MCF 10A (cell line): ENCODE measurements around the gene ZNF91. TPM values are rescaled to one million over a fixed set of nuclear protein-coding genes. Genes with fewer than 3 reads are reported as not detected.
"Not testable (repeated sequence)": the region's sequence is repeated elsewhere in the genome, so short reads cannot be mapped to it uniquely, and the experiment has no call there.

Experiments used
- BruUV-seq: library from RNA; stranded (reverse); fragments of 400-500 nt; replicated peaks from 2 replicates; lab custom pipeline; 2021; lab: Mats Ljungman, UMichigan
- CTCF ChIA-PET: fragments of 300-600 bp; sonication (Branson Sonifier 250); formaldehyde crosslinking; extraction: SDS; loops from one replicate; lab custom pipeline; 2021; ENCODE audit warnings: antibody characterized with exemption, inconsistent platforms; lab: Yijun Ruan, JAX
- POLR2A ChIA-PET: fragments of 300-600, 350-650 bp; sonication (Branson Sonifier 250); formaldehyde crosslinking; extraction: SDS; loops from one replicate; lab custom pipeline; 2020; ENCODE audit warnings: antibody characterized with exemption, inconsistent platforms; lab: Yijun Ruan, JAX
- DNase-seq: peaks from one replicate; pipeline ENCODE4 v3.0.0-alpha.2; 2018; ENCODE audit not compliant: unreplicated experiment
- H3K27ac Mint-ChIP-seq: one replicate; pipeline ENCODE4 v1.8.0; 2022; ENCODE audit warnings: mild to moderate bottlenecking, low read depth, mixed read lengths; ENCODE audit not compliant: unreplicated experiment
- H3K27me3 Mint-ChIP-seq: one replicate; pipeline ENCODE4 v1.8.0; 2022; ENCODE audit warnings: mixed read lengths; ENCODE audit not compliant: insufficient read depth, unreplicated experiment
- H3K36me3 Mint-ChIP-seq: one replicate; pipeline ENCODE4 v1.8.0; 2022; ENCODE audit warnings: mild to moderate bottlenecking, moderate library complexity, mixed read lengths; ENCODE audit not compliant: insufficient read depth, unreplicated experiment
- H3K4me1 Mint-ChIP-seq: one replicate; pipeline ENCODE4 v1.8.0; 2022; ENCODE audit warnings: mixed read lengths; ENCODE audit not compliant: insufficient read depth, unreplicated experiment
- H3K4me3 Mint-ChIP-seq: one replicate; pipeline ENCODE4 v1.8.0; 2022; ENCODE audit warnings: mild to moderate bottlenecking, moderate library complexity, mixed read lengths; ENCODE audit not compliant: unreplicated experiment
- H3K9me3 Mint-ChIP-seq: one replicate; pipeline ENCODE4 v1.8.0; 2022; ENCODE audit warnings: mixed read lengths; ENCODE audit not compliant: unreplicated experiment
- intact Hi-C: fragments of 100-400 bp; cut with micrococcal nuclease; formaldehyde crosslinking; loops from 2 replicates; pipeline ENCODE4 v1.14.1; 2022
- total RNA-seq: library from RNA; stranded (reverse); gene quantifications from 2 replicates; pipeline ENCODE4 v1.2.3, GENCODE V29; 2022
- TF ChIP-seq, protein P1 (sequence below): fragments of 200-600 bp; IDR thresholded peaks from one replicate; pipeline ENCODE4 v1.8.0; 2022; ENCODE audit warnings: antibody characterized with exemption, mild to moderate bottlenecking; ENCODE audit not compliant: unreplicated experiment

Gene ZNF91
- total RNA-seq, 1 experiment from 2014 or later, result 15.8 TPM

DNA sequence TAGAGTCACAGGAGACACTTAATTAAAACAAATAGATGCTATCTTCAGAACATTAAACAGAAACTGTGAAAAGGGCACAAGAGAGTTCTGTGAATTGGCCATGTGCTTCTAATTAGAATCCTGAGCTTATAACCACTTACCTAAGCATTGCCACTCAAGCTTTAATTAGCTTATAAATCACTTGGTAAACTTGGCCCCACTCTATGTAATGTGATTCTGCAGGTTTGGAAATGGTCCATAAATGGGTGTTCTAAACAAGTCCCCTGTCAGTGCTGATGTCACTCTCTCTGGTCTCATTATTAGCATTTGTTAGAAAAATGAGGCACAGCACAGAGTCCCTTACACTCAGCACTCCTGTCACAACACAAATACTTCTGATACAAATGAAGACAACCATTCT is 18.0 kb downstream of the ZNF91 start:
- CTCF ChIA-PET, result no interaction called here
- Mint-ChIP-seq H3K4me1 (no peaks in the 10 kb centered on the region), H3K27ac (no peak overlapping the region), H3K9me3 (peaks cover 3% of the 10 kb centered on the region), H3K36me3 (peaks cover 95% of the 10 kb centered on the region), H3K27me3 (no peaks in the 10 kb centered on the region), H3K4me3 (no peak overlapping the region)
- POLR2A ChIA-PET, result interaction anchor here (0.5 to 1.0 kb wide), 2 partner anchors 18 to 35 kb away, joined by 4 to 8 read pairs; partner anchors contain the start of gene ZNF91
- BruUV-seq, result no TSS peak
- DNase-seq, result no peak
- intact Hi-C loops, result no loop called here
- TF ChIP-seq, protein P1, sequence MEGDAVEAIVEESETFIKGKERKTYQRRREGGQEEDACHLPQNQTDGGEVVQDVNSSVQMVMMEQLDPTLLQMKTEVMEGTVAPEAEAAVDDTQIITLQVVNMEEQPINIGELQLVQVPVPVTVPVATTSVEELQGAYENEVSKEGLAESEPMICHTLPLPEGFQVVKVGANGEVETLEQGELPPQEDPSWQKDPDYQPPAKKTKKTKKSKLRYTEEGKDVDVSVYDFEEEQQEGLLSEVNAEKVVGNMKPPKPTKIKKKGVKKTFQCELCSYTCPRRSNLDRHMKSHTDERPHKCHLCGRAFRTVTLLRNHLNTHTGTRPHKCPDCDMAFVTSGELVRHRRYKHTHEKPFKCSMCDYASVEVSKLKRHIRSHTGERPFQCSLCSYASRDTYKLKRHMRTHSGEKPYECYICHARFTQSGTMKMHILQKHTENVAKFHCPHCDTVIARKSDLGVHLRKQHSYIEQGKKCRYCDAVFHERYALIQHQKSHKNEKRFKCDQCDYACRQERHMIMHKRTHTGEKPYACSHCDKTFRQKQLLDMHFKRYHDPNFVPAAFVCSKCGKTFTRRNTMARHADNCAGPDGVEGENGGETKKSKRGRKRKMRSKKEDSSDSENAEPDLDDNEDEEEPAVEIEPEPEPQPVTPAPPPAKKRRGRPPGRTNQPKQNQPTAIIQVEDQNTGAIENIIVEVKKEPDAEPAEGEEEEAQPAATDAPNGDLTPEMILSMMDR, result no peak

GRCh38 chr19:23366437-23366836 is 28.8 kb downstream of the ZNF91 start:
- Mint-ChIP-seq H3K36me3 (peaks cover 84% of the 10 kb centered on the region), H3K4me3 (no peak overlapping the region), H3K27ac (no peak overlapping the region), H3K9me3 (no peaks in the 10 kb centered on the region), H3K27me3 (no peaks in the 10 kb centered on the region), H3K4me1 (no peaks in the 10 kb centered on the region)
- no TSS peak for BruUV-seq
- TF ChIP-seq, protein P1, result no peak
- ChIA-PET POLR2A (no interaction called here), CTCF (no interaction called here)
- intact Hi-C loops, result no loop called here
- no peak for DNase-seq

DNA sequence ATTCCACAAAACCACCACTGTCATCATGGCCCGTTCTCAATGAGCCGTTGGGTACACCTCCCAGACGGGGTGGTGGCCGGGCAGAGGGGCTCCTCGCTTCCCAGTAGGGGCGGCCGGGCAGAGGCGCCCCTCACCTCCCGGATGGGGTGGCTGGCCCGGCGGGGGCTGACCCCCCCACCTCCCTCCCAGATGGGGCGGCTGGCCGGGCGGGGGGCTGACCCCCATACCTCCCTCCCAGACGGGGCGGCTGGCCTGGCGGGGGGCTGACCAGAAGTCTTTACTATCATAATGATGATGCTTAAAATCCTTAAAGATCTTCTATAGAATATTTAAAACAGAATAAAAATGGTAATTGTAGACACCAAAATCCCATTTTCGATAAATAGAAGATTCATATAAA is 29.2 kb downstream of the ZNF91 start:
- H3K4me3 Mint-ChIP-seq, H3K4me1 Mint-ChIP-seq, intact Hi-C loops, H3K27ac Mint-ChIP-seq, DNase-seq, POLR2A ChIA-PET, CTCF ChIA-PET, H3K27me3 Mint-ChIP-seq, H3K9me3 Mint-ChIP-seq, BruUV-seq: not testable (repeated sequence)
- H3K36me3 Mint-ChIP-seq, result peaks cover 84% of the 10 kb centered on the region

DNA sequence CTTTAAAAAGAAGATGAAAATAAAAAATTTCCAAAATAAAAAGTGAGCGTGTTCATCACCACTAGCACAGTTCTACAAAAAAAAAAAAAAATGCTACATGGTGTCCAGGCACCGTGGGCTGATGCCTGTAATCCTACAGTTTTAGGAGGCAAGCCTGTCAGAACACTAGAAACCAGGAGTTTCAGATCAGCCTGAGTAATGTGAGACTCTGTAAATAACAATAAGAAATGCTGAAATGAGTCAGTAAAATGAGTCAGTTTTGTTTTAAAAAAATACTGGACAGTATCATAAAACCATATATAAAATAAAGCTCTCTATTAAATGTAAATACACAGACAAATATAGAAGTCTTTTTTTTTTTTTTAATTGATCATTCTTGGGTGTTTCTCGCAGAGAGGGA is 30.0 kb downstream of the ZNF91 start:
- no peaks in the 10 kb centered on the region for H3K4me1 Mint-ChIP-seq
- no peak overlapping the region for H3K27ac Mint-ChIP-seq
- ChIA-PET CTCF (interaction anchor here (0.6 kb wide), 2 partner anchors 190 to 421 kb away, joined by 3 to 7 read pairs; no protein-coding TSS in a partner anchor), POLR2A (no interaction called here)
- TF ChIP-seq, protein P1, result no peak
- DNase-seq, result no peak
- intact Hi-C loops, result no loop called here
- no TSS peak for BruUV-seq
- H3K36me3 Mint-ChIP-seq, result peaks cover 84% of the 10 kb centered on the region
- H3K4me3 Mint-ChIP-seq, result no peak overlapping the region
- no peaks in the 10 kb centered on the region for H3K27me3 Mint-ChIP-seq
- H3K9me3 Mint-ChIP-seq, result no peaks in the 10 kb centered on the region

- H3K4me1 Mint-ChIP-seq, intact Hi-C loops, BruUV-seq, H3K27ac Mint-ChIP-seq, POLR2A ChIA-PET, CTCF ChIA-PET, DNase-seq, H3K4me3 Mint-ChIP-seq, H3K9me3 Mint-ChIP-seq, H3K27me3 Mint-ChIP-seq: not testable (repeated sequence)
- H3K36me3 Mint-ChIP-seq, result peaks cover 74% of the 10 kb centered on the region
Observed at GRCh38 chr19:23361843-23362242, 33.4 kb downstream of the ZNF91 start.
